Neural cell (in vitro differentiated cells): Measurements from ENCODE around the gene CAPN6. TPM values are rescaled to one million over a fixed set of nuclear protein-coding genes. Genes with fewer than 3 reads are reported as not detected.

Experiments
- H2AFZ ChIP-seq: fragments of 200-600, 300-800 bp; sonication (generic), shearing (Covaris generic); 2 replicates; pipeline ENCODE4 v1.6.0; 2014; ENCODE audit warnings: low read depth, mild to moderate bottlenecking, antibody characterized with exemption, low read length, moderate library complexity
- H3F3A ChIP-seq: fragments of 200-600 bp; shearing (Covaris generic); 2 replicates; pipeline ENCODE4 v1.6.1; 2016; ENCODE audit warnings: mild to moderate bottlenecking, moderate library complexity, mixed read lengths, antibody characterized with exemption, low read length; ENCODE audit not compliant: insufficient read depth, poor library complexity, severe bottlenecking
- H3K27ac ChIP-seq: fragments of 200-600, 300-800 bp; sonication (generic), shearing (Covaris generic); 2 replicates; pipeline ENCODE4 v1.5.1; 2014; ENCODE audit warnings: mild to moderate bottlenecking, low read length, moderate library complexity
- H3K27me3 ChIP-seq: fragments of 300-800, 200-600 bp; sonication (generic), shearing (Covaris generic); 2 replicates; pipeline ENCODE4 v1.6.0; 2014; ENCODE audit warnings: mild to moderate bottlenecking, low read depth, low read length, moderate library complexity; ENCODE audit not compliant: insufficient read depth
- H3K36me3 ChIP-seq: fragments of 300-800, 200-600 bp; sonication (generic), shearing (Covaris generic); 2 replicates; pipeline ENCODE4 v1.5.1; 2014; ENCODE audit warnings: mild to moderate bottlenecking, antibody characterized with exemption, low read length, moderate library complexity; ENCODE audit not compliant: insufficient read depth
- H3K4me2 ChIP-seq: fragments of 300-800, 200-600 bp; sonication (generic), shearing (Covaris generic); 2 replicates; pipeline ENCODE4 v1.6.0; 2014; ENCODE audit warnings: mild to moderate bottlenecking, low read length
- H3K4me3 ChIP-seq: fragments of 300-800, 200-600 bp; sonication (generic), shearing (Covaris generic); 2 replicates; pipeline ENCODE4 v1.5.1; 2014; ENCODE audit warnings: mild to moderate bottlenecking, low read length, moderate library complexity
- H3K79me2 ChIP-seq: fragments of 200-600 bp; shearing (Covaris generic); replicated peaks from 2 replicates; pipeline ENCODE4 v1.6.0; 2014; ENCODE audit warnings: mild to moderate bottlenecking, low read length, moderate library complexity; ENCODE audit not compliant: insufficient read depth
- H3K9ac ChIP-seq: fragments of 300-800, 200-600 bp; sonication (generic), shearing (Covaris generic); 2 replicates; pipeline ENCODE4 v1.6.1; 2016; ENCODE audit warnings: mild to moderate bottlenecking, low read length, mixed read lengths
- H3K9me2 ChIP-seq: fragments of 200-600 bp; shearing (Covaris generic); 2 replicates; pipeline ENCODE4 v1.6.1; 2016; ENCODE audit warnings: mild to moderate bottlenecking, low read length, mixed read lengths; ENCODE audit not compliant: insufficient read depth
- H3K9me3 ChIP-seq: fragments of 200-600, 300-800 bp; sonication (generic), shearing (Covaris generic); 2 replicates; pipeline ENCODE4 v1.6.1; 2016; ENCODE audit warnings: mild to moderate bottlenecking, mixed run types, low read length, moderate library complexity, mixed read lengths
- H4K20me1 ChIP-seq: fragments of 200-600 bp; shearing (Covaris generic); 2 replicates; pipeline ENCODE4 v1.6.1; 2016; ENCODE audit warnings: mild to moderate bottlenecking, mixed run types; ENCODE audit not compliant: insufficient read depth
- EP300 ChIP-seq: fragments of 450-650 bp; conservative IDR thresholded peaks from 2 replicates; pipeline ENCODE4 v1.6.1; 2014; ENCODE audit warnings: antibody characterized with exemption, mild to moderate bottlenecking, moderate library complexity; ENCODE audit not compliant: poor library complexity, severe bottlenecking
- EZH2 ChIP-seq: fragments of 200-600, 300-800 bp; shearing (Covaris generic), sonication (generic); IDR thresholded peaks from 2 replicates; pipeline ENCODE4 v1.6.1; 2014; ENCODE audit warnings: antibody characterized with exemption, low read length, borderline replicate concordance, mild to moderate bottlenecking; ENCODE audit not compliant: insufficient read depth, poor library complexity, severe bottlenecking
- MXI1 ChIP-seq: fragments of 450-650 bp; conservative IDR thresholded peaks from 2 replicates; pipeline ENCODE4 v1.6.1; 2014; ENCODE audit warnings: antibody characterized with exemption, mild to moderate bottlenecking; ENCODE audit not compliant: poor library complexity, severe bottlenecking
- POLR2AphosphoS5 ChIP-seq: IDR thresholded peaks from 2 replicates; pipeline ENCODE4 v1.6.1; 2012
- RAD21 ChIP-seq: fragments of 450-650 bp; conservative IDR thresholded peaks from 2 replicates; pipeline ENCODE4 v1.6.1; 2014; ENCODE audit warnings: antibody characterized with exemption, mild to moderate bottlenecking, moderate library complexity
- SMC3 ChIP-seq: fragments of 450-650 bp; conservative IDR thresholded peaks from 2 replicates; pipeline ENCODE4 v1.6.1; 2014; ENCODE audit warnings: antibody characterized with exemption, mild to moderate bottlenecking, moderate library complexity; ENCODE audit not compliant: poor library complexity
- TAF1 ChIP-seq: IDR thresholded peaks from 2 replicates; pipeline ENCODE4 v1.6.1; 2012; ENCODE audit warnings: low read depth
- polyA plus RNA-seq: library from polyadenylated mRNA; depleted of rRNA; stranded (reverse); fragments of >200 nt; gene quantifications from 2 replicates; pipeline ENCODE4 v1.2.3, GENCODE V29; 2014
- TF ChIP-seq, protein P1 (sequence below): fragments of 450-650 bp; IDR thresholded peaks from 2 replicates; pipeline ENCODE4 v1.5.1; 2014; ENCODE audit warnings: antibody characterized with exemption, mild to moderate bottlenecking, moderate library complexity; ENCODE audit not compliant: poor library complexity, severe bottlenecking
- TF ChIP-seq, protein P2 (sequence below): IDR thresholded peaks from 2 replicates; pipeline ENCODE4 v1.6.1; 2012; ENCODE audit warnings: borderline replicate concordance

The CAPN6 gene
- polyA plus RNA-seq, 1 donor from 2014 or later: 0.46 TPM

DNA sequence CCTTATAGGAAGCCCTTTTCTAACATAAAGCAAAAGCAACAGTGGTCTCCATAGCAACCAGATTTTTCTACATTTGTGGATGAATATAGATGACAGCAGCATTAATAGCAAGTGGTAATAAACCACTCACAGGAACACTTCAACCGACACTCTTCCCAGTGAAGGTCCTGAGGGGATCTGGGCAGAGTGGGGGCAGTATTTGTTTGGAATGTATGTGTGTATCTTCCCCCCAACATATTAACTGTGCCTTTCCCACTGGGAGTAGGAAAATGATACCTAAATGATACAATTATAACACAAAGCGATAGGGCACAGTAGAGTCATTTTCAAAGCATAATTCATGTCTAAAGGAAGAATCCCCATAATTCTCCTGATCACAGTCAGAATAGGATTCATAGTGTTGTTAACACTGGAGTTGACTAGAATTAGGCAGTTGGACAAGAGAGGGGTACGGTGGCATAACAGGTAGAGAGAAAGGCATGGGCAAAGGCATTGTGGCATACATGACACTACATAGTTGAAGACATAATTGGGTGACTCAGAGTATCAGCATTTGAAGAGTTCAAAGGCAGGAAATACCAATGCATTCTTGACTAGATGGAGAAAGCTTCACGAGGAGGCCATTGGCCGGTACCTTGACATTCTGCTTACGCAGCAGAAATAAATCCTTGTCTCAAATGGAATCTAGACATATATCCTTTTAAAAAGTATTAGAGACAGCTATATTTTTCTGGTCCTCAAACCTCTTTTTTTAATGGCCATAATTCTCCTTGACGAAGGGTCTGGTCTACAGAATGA lies 15.2 kb downstream of the CAPN6 start:
- H3K79me2 ChIP-seq: no peaks in the 10 kb centered on the region
- no peaks in the 10 kb centered on the region for H3F3A ChIP-seq
- H3K4me2 ChIP-seq: peak overlapping the region; percentile 39
- peak overlapping the region; percentile 89 for H3K27ac ChIP-seq
- peak overlapping the region; percentile 36 for H3K9ac ChIP-seq
- no peaks in the 10 kb centered on the region for H4K20me1 ChIP-seq
- no peaks in the 10 kb centered on the region for H3K9me3 ChIP-seq
- no peaks in the 10 kb centered on the region for H3K9me2 ChIP-seq
- TF ChIP-seq, protein P1, sequence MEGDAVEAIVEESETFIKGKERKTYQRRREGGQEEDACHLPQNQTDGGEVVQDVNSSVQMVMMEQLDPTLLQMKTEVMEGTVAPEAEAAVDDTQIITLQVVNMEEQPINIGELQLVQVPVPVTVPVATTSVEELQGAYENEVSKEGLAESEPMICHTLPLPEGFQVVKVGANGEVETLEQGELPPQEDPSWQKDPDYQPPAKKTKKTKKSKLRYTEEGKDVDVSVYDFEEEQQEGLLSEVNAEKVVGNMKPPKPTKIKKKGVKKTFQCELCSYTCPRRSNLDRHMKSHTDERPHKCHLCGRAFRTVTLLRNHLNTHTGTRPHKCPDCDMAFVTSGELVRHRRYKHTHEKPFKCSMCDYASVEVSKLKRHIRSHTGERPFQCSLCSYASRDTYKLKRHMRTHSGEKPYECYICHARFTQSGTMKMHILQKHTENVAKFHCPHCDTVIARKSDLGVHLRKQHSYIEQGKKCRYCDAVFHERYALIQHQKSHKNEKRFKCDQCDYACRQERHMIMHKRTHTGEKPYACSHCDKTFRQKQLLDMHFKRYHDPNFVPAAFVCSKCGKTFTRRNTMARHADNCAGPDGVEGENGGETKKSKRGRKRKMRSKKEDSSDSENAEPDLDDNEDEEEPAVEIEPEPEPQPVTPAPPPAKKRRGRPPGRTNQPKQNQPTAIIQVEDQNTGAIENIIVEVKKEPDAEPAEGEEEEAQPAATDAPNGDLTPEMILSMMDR: no peak
- TF ChIP-seq SMC3 (no peak), RAD21 (no peak), EP300 (peak; percentile 59), TAF1 (no peak), EZH2 (no peak), POLR2AphosphoS5 (peak; percentile 67), MXI1 (no peak)
- TF ChIP-seq, protein P2, sequence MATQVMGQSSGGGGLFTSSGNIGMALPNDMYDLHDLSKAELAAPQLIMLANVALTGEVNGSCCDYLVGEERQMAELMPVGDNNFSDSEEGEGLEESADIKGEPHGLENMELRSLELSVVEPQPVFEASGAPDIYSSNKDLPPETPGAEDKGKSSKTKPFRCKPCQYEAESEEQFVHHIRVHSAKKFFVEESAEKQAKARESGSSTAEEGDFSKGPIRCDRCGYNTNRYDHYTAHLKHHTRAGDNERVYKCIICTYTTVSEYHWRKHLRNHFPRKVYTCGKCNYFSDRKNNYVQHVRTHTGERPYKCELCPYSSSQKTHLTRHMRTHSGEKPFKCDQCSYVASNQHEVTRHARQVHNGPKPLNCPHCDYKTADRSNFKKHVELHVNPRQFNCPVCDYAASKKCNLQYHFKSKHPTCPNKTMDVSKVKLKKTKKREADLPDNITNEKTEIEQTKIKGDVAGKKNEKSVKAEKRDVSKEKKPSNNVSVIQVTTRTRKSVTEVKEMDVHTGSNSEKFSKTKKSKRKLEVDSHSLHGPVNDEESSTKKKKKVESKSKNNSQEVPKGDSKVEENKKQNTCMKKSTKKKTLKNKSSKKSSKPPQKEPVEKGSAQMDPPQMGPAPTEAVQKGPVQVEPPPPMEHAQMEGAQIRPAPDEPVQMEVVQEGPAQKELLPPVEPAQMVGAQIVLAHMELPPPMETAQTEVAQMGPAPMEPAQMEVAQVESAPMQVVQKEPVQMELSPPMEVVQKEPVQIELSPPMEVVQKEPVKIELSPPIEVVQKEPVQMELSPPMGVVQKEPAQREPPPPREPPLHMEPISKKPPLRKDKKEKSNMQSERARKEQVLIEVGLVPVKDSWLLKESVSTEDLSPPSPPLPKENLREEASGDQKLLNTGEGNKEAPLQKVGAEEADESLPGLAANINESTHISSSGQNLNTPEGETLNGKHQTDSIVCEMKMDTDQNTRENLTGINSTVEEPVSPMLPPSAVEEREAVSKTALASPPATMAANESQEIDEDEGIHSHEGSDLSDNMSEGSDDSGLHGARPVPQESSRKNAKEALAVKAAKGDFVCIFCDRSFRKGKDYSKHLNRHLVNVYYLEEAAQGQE: peak; percentile 94
- H2AFZ ChIP-seq: no peak overlapping the region
- no peaks in the 10 kb centered on the region for H3K36me3 ChIP-seq
- no peaks in the 10 kb centered on the region for H3K27me3 ChIP-seq
- peak overlapping the region; percentile 43 for H3K4me3 ChIP-seq

DNA sequence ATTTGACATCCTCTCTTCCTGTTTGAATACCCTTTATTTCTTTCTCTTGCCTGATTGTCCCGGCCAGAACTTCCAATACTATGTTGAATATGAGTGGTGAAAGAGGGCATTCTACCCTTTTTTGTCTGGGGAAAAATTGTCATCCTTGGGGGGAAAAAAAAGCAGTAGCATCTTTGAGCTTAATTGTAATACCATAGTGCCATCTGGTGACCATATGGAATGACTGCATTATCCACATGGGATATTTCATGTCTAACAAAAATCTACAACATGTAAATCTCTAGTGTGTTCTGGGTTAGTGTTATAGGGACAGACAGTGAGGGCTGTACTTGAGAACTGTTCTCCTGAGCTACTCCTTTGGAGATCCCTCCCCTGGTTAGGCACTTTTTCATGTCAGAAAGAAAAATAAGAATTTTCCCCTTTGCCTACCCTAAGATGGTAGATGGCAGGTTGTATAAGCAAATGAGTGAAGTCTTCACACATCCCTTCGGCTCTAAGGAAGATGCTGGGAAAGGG lies 26.0 kb downstream of the CAPN6 start:
- no peaks in the 10 kb centered on the region for H3K27me3 ChIP-seq
- no peak overlapping the region for H2AFZ ChIP-seq

More for the DNA sequence above, 26.0 kb downstream of the CAPN6 start:
- H3K9me2 ChIP-seq: no peaks in the 10 kb centered on the region
- no peaks in the 10 kb centered on the region for H3K9me3 ChIP-seq
- TF ChIP-seq RAD21 (peak; percentile 87), SMC3 (peak; percentile 87), EZH2 (no peak)
- TF ChIP-seq, protein P2: no peak
- TF ChIP-seq, protein P1: peak; percentile 80
- no peaks in the 10 kb centered on the region for H3F3A ChIP-seq
- no peaks in the 10 kb centered on the region for H3K36me3 ChIP-seq
- H4K20me1 ChIP-seq: no peaks in the 10 kb centered on the region
- H3K4me3 ChIP-seq: no peak overlapping the region
- no peak overlapping the region for H3K9ac ChIP-seq
- H3K27ac ChIP-seq: no peak overlapping the region
- H3K79me2 ChIP-seq: no peaks in the 10 kb centered on the region
- no peak overlapping the region for H3K4me2 ChIP-seq
